Fibroblast of the aortic adventitia (primary cell): ENCODE measurements around the gene CLCN4. TPM values are rescaled to one million over a fixed set of nuclear protein-coding genes. Genes with fewer than 3 reads are reported as not detected.

Experiments
- DNase-seq: peaks from one replicate; pipeline ENCODE4 v3.0.0-alpha.2; 2010; ENCODE audit warnings: low read depth
- H3K4me3 ChIP-seq: 2 replicates; pipeline ENCODE4 v1.5.1; 2011; ENCODE audit warnings: low read depth, mild to moderate bottlenecking, control low read depth, low read length, moderate library complexity
- CTCF ChIP-seq: IDR thresholded peaks from 2 replicates; pipeline ENCODE4 v1.5.1; 2011; ENCODE audit warnings: mild to moderate bottlenecking, low read length, control low read depth, inconsistent platforms; ENCODE audit not compliant: insufficient read depth
- total RNA-seq: library from RNA; depleted of rRNA; stranded (reverse); fragments of >200 nt; gene quantifications from 2 replicates; pipeline ENCODE4 v1.2.3, GENCODE V29; 2012; ENCODE audit warnings: low replicate concordance

CLCN4 gene
- total RNA-seq, 1 donor, result 6.7 TPM

DNA sequence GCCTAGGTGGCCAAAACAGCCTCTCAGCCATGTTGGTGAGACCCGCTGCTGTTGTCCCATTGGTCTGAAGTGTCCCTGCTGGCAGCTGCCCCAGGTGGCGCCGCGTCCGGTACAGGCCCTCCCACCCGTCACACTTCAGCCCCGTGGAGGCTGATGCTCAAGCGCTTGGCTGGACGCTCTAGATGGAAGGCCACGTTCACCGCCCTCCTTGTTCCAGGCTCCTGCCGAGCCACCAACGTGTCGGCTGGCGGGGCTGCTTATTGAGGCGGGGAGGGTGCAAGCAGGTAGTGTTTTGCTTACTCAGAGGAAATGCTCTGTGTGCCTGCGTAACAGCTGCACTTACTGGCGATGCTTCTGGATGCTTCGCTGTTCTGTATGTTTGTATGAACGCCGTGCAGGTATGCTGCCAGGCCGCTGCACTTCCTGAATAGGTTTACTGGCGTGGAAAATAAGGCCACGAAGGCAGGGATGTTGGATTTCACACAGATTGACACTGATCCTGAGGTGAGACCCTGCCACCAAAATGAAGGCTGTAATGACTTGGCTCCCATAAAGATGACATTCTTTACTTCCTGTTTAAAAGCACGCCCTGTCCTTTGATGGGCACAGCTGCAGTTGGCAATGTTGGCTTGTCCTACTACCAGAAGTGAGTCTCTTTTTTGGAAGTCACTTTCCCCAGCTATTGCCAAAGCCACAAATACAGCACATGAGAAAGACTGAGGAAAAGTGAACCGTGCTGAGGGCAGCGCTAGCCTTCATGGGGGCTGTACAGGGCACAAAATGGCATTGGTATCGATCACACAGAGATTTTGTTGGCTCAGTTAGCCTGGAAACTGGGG is 21.0 kb upstream of the CLCN4 start:
- H3K4me3 ChIP-seq, result no peak overlapping the region
- DNase-seq, result no peak
- no peak for TF ChIP-seq CTCF

- no peak overlapping the region for H3K4me3 ChIP-seq
- DNase-seq, result no peak
- TF ChIP-seq CTCF, result no peak
Observed at GRCh38 chrX:10138726-10139125, 18.0 kb upstream of the CLCN4 start.

DNA sequence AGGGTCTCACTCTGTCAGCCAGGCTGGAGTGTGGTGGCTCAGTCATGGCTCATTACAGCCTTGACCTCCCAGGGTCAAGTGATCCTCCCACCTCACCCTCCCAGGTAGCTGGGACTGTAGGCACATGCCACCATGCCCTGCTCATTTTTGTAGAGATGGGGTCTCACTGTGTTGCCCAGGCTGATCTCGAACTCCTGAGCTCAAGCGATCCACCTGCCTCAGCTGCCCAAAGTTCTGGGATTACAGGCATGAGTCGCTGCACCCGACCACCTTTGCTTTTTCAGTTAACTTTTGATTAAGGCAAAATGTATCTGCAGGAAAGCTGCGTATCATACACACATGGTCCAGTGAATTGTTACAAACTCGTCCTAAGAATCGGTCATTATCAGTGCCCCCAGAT is 16.5 kb upstream of the CLCN4 start:
- no peak for TF ChIP-seq CTCF
- no peak for DNase-seq

DNA sequence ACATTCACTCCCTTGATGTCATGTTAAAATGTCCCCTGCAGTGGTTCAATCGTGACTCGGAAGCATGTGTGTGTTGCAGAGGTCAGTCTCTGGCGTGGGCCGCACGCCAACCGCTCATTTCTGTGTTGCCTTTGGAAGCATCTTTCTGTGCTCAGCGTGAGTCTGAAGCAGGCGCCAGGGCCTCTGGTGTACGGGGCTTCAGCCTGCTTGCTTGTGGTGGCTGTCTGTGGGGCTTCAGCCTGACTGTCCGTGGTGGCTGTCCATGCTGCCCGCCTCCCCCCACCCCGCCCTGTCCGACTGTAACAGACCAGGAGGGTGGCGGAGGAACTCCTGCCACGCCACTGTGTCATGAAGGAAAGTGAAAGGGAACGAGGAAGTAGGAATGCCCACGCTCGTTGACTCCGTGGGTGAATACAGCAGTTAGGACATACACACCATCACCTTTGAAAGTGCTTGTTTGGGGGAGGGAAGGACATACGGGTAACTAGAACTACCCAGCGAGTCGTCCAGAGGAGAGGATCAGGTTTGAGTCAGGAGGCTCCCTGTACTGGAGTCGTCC is 14.7 kb upstream of the CLCN4 start:
- TF ChIP-seq CTCF, result no peak
- H3K4me3 ChIP-seq, result no peak overlapping the region
- no peak for DNase-seq

More for the DNA sequence above, 16.5 kb upstream of the CLCN4 start:
- H3K4me3 ChIP-seq, result no peak overlapping the region

DNA sequence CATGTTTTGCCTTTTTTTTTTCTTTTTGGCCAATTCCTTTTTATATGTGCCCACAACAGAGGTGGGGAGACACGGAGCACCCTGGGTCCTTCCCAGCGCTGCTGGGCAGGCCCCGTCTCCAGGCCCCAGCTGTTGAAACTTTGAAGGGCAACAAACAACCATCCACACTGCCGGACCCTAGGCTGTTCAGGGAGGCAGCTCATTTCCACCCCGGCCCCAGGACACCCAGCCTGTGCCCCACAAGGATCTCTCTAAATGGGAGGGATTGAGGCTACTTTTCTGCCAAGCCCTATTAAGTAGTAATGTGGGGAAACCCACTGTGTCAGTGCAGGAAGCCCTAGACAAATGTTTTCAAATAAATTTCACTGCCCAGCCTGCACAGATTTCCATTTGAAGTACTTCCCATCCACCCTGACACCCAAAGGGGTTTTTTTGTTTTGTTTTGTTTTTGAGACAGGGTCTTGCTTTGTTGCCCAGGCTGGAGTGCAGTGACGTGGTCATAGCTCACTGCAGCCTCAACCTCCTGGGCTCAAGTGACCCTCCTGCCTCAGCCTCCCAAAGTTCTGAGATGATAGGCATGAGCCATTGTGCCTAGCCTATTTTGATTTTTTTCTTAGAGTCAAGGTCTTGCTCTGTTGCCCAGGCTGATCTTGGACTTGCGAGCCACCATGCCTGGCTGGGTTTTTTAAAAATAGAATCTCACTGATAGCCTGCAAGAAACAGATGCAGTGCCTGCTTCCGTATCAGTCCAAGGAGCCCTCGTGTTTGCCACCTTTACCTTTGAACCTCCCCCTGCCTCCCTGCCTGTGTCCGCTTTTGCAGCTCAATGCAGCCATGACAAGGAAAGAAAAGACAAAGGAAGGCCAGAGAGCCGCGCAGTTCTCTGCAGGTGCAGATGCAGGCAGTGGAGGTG is 13.4 kb upstream of the CLCN4 start:
- DNase-seq, result no peak
- TF ChIP-seq CTCF, result no peak
- H3K4me3 ChIP-seq, result no peak overlapping the region

DNA sequence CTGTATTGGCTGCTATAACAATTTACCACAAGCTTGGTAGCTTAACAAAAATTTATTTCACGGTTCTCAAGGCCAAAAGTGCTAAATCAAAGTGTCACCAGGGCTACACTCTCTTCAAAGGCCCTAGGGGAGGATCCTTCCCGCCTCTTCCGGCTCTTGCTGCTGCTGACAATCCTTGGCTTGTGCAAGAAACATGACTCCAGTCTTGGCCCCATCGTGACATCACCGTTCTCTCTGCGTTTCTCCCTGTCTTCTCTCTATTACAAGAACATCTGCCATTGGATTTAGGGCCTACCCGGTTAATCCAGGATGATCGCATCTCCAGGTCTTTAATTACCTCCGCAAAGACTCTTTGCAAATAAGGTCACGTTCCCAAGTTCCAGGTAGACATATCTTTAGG is 10.4 kb upstream of the CLCN4 start:
- H3K4me3 ChIP-seq, result no peak overlapping the region
- peak; percentile 22 for DNase-seq
- TF ChIP-seq CTCF, result no peak
